Neural cell (in vitro differentiated cells): ENCODE results near the gene PALM3.

Source experiments
- EP300 ChIP-seq: fragments of 450-650 bp; conservative IDR thresholded peaks from 2 replicates; pipeline ENCODE4 v1.6.1; 2014; ENCODE audit warnings: antibody characterized with exemption, mild to moderate bottlenecking, moderate library complexity; ENCODE audit not compliant: poor library complexity, severe bottlenecking
- EZH2 ChIP-seq: fragments of 200-600, 300-800 bp; shearing (Covaris generic), sonication (generic); IDR thresholded peaks from 2 replicates; pipeline ENCODE4 v1.6.1; 2014; ENCODE audit warnings: antibody characterized with exemption, low read length, borderline replicate concordance, mild to moderate bottlenecking; ENCODE audit not compliant: insufficient read depth, poor library complexity, severe bottlenecking
- MXI1 ChIP-seq: fragments of 450-650 bp; conservative IDR thresholded peaks from 2 replicates; pipeline ENCODE4 v1.6.1; 2014; ENCODE audit warnings: antibody characterized with exemption, mild to moderate bottlenecking; ENCODE audit not compliant: poor library complexity, severe bottlenecking
- SMC3 ChIP-seq: fragments of 450-650 bp; conservative IDR thresholded peaks from 2 replicates; pipeline ENCODE4 v1.6.1; 2014; ENCODE audit warnings: antibody characterized with exemption, mild to moderate bottlenecking, moderate library complexity; ENCODE audit not compliant: poor library complexity
- TAF1 ChIP-seq: IDR thresholded peaks from 2 replicates; pipeline ENCODE4 v1.6.1; 2012; ENCODE audit warnings: low read depth
- TF ChIP-seq, protein P1 (sequence below): fragments of 450-650 bp; IDR thresholded peaks from 2 replicates; pipeline ENCODE4 v1.5.1; 2014; ENCODE audit warnings: antibody characterized with exemption, mild to moderate bottlenecking, moderate library complexity; ENCODE audit not compliant: poor library complexity, severe bottlenecking
- TF ChIP-seq, protein P2 (sequence below): IDR thresholded peaks from 2 replicates; pipeline ENCODE4 v1.6.1; 2012; ENCODE audit warnings: borderline replicate concordance

DNA sequence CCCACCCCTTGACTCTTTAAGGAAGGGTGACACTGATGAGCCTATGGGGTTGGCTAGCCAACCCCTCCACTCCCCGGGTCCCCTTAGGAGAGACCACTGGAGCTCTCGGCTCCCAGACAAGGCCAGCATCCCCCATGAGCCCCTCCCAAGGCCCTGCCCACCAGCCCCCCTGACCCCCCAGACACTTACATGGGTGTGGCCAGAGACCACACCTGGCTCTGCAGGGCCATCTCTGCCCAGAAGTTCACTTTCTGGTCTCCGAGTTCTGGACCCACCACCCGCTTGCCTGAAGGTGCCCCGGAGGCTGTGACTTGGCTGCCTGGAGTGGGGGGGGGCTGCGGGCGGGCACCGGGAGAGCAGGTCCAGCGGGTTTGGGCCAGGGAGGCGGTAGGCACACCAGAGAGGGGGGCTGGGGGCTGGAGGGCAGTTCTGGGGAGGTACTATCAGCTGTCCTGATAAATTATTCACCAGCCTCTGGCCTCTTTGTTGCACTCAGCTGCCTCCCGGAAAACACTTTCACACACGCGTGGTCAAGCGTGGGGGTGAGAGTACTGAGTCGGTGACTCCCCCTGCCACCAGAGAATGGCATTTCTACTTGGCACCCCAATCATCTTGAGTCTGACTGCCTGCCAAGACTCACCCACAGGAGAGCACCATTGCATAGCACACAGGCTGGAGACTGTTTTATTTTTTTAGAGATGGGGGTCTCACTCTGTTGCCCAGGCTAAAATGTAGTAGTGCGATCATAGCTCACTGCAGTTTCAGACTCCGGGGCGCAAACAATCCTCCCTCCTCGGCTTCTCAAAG is at the start of gene PALM3:
- no peak for TF ChIP-seq TAF1
- TF ChIP-seq, protein P1, sequence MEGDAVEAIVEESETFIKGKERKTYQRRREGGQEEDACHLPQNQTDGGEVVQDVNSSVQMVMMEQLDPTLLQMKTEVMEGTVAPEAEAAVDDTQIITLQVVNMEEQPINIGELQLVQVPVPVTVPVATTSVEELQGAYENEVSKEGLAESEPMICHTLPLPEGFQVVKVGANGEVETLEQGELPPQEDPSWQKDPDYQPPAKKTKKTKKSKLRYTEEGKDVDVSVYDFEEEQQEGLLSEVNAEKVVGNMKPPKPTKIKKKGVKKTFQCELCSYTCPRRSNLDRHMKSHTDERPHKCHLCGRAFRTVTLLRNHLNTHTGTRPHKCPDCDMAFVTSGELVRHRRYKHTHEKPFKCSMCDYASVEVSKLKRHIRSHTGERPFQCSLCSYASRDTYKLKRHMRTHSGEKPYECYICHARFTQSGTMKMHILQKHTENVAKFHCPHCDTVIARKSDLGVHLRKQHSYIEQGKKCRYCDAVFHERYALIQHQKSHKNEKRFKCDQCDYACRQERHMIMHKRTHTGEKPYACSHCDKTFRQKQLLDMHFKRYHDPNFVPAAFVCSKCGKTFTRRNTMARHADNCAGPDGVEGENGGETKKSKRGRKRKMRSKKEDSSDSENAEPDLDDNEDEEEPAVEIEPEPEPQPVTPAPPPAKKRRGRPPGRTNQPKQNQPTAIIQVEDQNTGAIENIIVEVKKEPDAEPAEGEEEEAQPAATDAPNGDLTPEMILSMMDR: no peak
- no peak for TF ChIP-seq MXI1
- no peak for TF ChIP-seq EZH2
- no peak for TF ChIP-seq EP300
- TF ChIP-seq, protein P2, sequence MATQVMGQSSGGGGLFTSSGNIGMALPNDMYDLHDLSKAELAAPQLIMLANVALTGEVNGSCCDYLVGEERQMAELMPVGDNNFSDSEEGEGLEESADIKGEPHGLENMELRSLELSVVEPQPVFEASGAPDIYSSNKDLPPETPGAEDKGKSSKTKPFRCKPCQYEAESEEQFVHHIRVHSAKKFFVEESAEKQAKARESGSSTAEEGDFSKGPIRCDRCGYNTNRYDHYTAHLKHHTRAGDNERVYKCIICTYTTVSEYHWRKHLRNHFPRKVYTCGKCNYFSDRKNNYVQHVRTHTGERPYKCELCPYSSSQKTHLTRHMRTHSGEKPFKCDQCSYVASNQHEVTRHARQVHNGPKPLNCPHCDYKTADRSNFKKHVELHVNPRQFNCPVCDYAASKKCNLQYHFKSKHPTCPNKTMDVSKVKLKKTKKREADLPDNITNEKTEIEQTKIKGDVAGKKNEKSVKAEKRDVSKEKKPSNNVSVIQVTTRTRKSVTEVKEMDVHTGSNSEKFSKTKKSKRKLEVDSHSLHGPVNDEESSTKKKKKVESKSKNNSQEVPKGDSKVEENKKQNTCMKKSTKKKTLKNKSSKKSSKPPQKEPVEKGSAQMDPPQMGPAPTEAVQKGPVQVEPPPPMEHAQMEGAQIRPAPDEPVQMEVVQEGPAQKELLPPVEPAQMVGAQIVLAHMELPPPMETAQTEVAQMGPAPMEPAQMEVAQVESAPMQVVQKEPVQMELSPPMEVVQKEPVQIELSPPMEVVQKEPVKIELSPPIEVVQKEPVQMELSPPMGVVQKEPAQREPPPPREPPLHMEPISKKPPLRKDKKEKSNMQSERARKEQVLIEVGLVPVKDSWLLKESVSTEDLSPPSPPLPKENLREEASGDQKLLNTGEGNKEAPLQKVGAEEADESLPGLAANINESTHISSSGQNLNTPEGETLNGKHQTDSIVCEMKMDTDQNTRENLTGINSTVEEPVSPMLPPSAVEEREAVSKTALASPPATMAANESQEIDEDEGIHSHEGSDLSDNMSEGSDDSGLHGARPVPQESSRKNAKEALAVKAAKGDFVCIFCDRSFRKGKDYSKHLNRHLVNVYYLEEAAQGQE: no peak
- no peak for TF ChIP-seq SMC3
